ENCODE results near the gene LRRC28.

Gene LRRC28

GRCh38 chr15:99282586-99282985, 31.3 kb downstream of the LRRC28 start:
- DNase-seq, result no peak
- in situ Hi-C loops (cut with HindIII; ENCODE audit: low pct_ligation_motif_present, low pct_unique_long_range_greater_than_20kb, low sequenced_read_pairs), result no loop called here

- DNase-seq, result no peak
- in situ Hi-C loops (cut with HindIII; ENCODE audit: low pct_ligation_motif_present, low pct_unique_long_range_greater_than_20kb, low sequenced_read_pairs), result no loop called here
Observed at GRCh38 chr15:99283717-99284116, 32.4 kb downstream of the LRRC28 start.

- in situ Hi-C loops (cut with HindIII; ENCODE audit: low pct_ligation_motif_present, low pct_unique_long_range_greater_than_20kb, low sequenced_read_pairs), result no loop called here
- no peak for DNase-seq
Observed at GRCh38 chr15:99291643-99292042, 40.4 kb downstream of the LRRC28 start.

- in situ Hi-C loops (cut with HindIII; ENCODE audit: low pct_ligation_motif_present, low pct_unique_long_range_greater_than_20kb, low sequenced_read_pairs), result no loop called here
- no peak for DNase-seq
Observed at GRCh38 chr15:99295840-99296239, 44.6 kb downstream of the LRRC28 start.

GRCh38 chr15:99296386-99296785, 45.1 kb downstream of the LRRC28 start:
- DNase-seq, result no peak
- in situ Hi-C loops (cut with HindIII; ENCODE audit: low pct_ligation_motif_present, low pct_unique_long_range_greater_than_20kb, low sequenced_read_pairs), result no loop called here

- in situ Hi-C loops (cut with HindIII; ENCODE audit: low pct_ligation_motif_present, low pct_unique_long_range_greater_than_20kb, low sequenced_read_pairs), result no loop called here
- DNase-seq, result no peak
Observed at GRCh38 chr15:99303907-99304306, 52.6 kb downstream of the LRRC28 start.

- in situ Hi-C loops (cut with HindIII; ENCODE audit: low pct_ligation_motif_present, low pct_unique_long_range_greater_than_20kb, low sequenced_read_pairs), result no loop called here
- peak; percentile 70 for DNase-seq
Observed at GRCh38 chr15:99305761-99306505, 54.7 kb downstream of the LRRC28 start.

GRCh38 chr15:99306694-99307338, 55.5 kb downstream of the LRRC28 start:
- no peak for DNase-seq
- in situ Hi-C loops (cut with HindIII; ENCODE audit: low pct_ligation_motif_present, low pct_unique_long_range_greater_than_20kb, low sequenced_read_pairs), result no loop called here

GRCh38 chr15:99307735-99308134, 56.5 kb downstream of the LRRC28 start:
- DNase-seq, result no peak
- in situ Hi-C loops (cut with HindIII; ENCODE audit: low pct_ligation_motif_present, low pct_unique_long_range_greater_than_20kb, low sequenced_read_pairs), result no loop called here

- DNase-seq, result no peak
- in situ Hi-C loops (cut with HindIII; ENCODE audit: low pct_ligation_motif_present, low pct_unique_long_range_greater_than_20kb, low sequenced_read_pairs), result no loop called here
Observed at GRCh38 chr15:99310745-99311144, 59.5 kb downstream of the LRRC28 start.

GRCh38 chr15:99312228-99312627, 60.9 kb downstream of the LRRC28 start:
- in situ Hi-C loops (cut with HindIII; ENCODE audit: low pct_ligation_motif_present, low pct_unique_long_range_greater_than_20kb, low sequenced_read_pairs), result no loop called here
- no peak for DNase-seq

GRCh38 chr15:99312794-99313193, 61.5 kb downstream of the LRRC28 start:
- in situ Hi-C loops (cut with HindIII; ENCODE audit: low pct_ligation_motif_present, low pct_unique_long_range_greater_than_20kb, low sequenced_read_pairs), result no loop called here
- no peak for DNase-seq

GRCh38 chr15:99315636-99316035, 64.4 kb downstream of the LRRC28 start:
- DNase-seq, result no peak
- in situ Hi-C loops (cut with HindIII; ENCODE audit: low pct_ligation_motif_present, low pct_unique_long_range_greater_than_20kb, low sequenced_read_pairs), result no loop called here

GRCh38 chr15:99320374-99321215, 69.3 kb downstream of the LRRC28 start:
- in situ Hi-C loops (cut with HindIII; ENCODE audit: low pct_ligation_motif_present, low pct_unique_long_range_greater_than_20kb, low sequenced_read_pairs), result no loop called here
- no peak for DNase-seq

GRCh38 chr15:99321468-99321867, 70.2 kb downstream of the LRRC28 start:
- no peak for DNase-seq
- in situ Hi-C loops (cut with HindIII; ENCODE audit: low pct_ligation_motif_present, low pct_unique_long_range_greater_than_20kb, low sequenced_read_pairs), result no loop called here

GRCh38 chr15:99322643-99323405, 71.5 kb downstream of the LRRC28 start:
- no peak for DNase-seq
- in situ Hi-C loops (cut with HindIII; ENCODE audit: low pct_ligation_motif_present, low pct_unique_long_range_greater_than_20kb, low sequenced_read_pairs), result no loop called here

GRCh38 chr15:99324082-99324620, 72.9 kb downstream of the LRRC28 start:
- peak; percentile 70 for DNase-seq
- in situ Hi-C loops (cut with HindIII; ENCODE audit: low pct_ligation_motif_present, low pct_unique_long_range_greater_than_20kb, low sequenced_read_pairs), result no loop called here

GRCh38 chr15:99324700-99325099, 73.4 kb downstream of the LRRC28 start:
- in situ Hi-C loops (cut with HindIII; ENCODE audit: low pct_ligation_motif_present, low pct_unique_long_range_greater_than_20kb, low sequenced_read_pairs), result no loop called here
- no peak for DNase-seq
